ENCODE results near the gene ANAPC2. TPM values are rescaled to one million over a fixed set of nuclear protein-coding genes. Genes with fewer than 3 reads are reported as not detected.
A peak's percentile ranks its signal among the peaks of the same experiment; 100 is the strongest.

The ANAPC2 gene
- polyA plus RNA-seq, 2 of the 4 experiments (the other 2 are of a cell fraction): 17.5 to 40.7 TPM

DNA sequence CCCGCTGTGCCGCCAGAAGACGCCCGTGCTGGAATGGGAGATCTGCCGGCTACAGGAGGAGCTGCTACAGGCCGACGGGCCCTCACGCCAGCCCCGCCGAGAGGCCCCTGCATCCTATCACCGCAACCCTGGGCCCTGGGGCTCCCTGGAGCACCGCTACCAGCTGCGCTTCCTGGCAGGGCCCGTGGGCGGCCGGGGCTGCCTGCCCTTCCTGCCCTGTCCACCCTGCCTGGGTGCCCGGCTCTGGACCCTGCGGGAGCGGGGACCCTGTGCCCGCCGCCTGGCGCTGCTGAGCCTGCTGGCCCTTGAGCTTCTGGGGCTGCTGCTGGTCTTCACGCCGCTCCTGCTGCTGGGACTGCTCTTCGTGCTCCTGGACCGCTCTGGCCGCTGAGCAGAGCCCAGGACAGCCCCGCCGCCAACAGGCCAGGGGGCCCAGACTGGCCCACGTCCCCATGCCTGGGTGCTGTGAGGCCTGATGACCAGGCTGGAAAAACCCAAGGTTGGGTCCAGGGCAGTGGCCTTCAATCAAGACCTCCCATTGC, 29.9 kb upstream of the ANAPC2 start:
- CTCF ChIA-PET: interaction anchor here (0.6 to 9.9 kb wide), 8 partner anchors 9 to 86 kb away, joined by 3 to 71 read pairs (median 6); partner anchors contain the start of genes RNF224, STPG3 and TUBB4B
- H3K4me1 ChIP-seq: peaks cover 39% of the 10 kb centered on the region
- H3K4me2 ChIP-seq: peak overlapping the region; percentile 48
- POLR2A ChIA-PET: interaction anchor here (0.8 to 1.6 kb wide), 5 partner anchors 9 to 29 kb away, joined by 4 to 15 read pairs (median 6); partner anchors contain the start of gene TUBB4B
- no peak for FAIRE-seq
- peak in 1 of 2 experiments; percentile 1; a peak in 2 of 6 replicates for ATAC-seq
- no peak overlapping the region for H3K4me3 ChIP-seq
- no peaks in the 10 kb centered on the region for H3K9me3 ChIP-seq
- TF ChIP-seq, protein P1, sequence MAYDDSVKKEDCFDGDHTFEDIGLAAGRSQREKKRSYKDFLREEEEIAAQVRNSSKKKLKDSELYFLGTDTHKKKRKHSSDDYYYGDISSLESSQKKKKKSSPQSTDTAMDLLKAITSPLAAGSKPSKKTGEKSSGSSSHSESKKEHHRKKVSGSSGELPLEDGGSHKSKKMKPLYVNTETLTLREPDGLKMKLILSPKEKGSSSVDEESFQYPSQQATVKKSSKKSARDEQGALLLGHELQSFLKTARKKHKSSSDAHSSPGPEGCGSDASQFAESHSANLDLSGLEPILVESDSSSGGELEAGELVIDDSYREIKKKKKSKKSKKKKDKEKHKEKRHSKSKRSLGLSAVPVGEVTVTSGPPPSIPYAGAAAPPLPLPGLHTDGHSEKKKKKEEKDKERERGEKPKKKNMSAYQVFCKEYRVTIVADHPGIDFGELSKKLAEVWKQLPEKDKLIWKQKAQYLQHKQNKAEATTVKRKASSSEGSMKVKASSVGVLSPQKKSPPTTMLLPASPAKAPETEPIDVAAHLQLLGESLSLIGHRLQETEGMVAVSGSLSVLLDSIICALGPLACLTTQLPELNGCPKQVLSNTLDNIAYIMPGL (CRISPR knock-in tag; IDR thresholded peaks at IDR 0.05; ENCODE audit: borderline replicate concordance): no peak
- TF ChIP-seq NFE2L2 (conservative IDR thresholded peaks at IDR 0.05; ENCODE audit: low read length) (no peak), MAFK (IDR thresholded peaks at IDR 0.05; ENCODE audit: partially characterized antibody) (no peak), JUNB (IDR thresholded peaks at IDR 0.05) (no peak), NPAS2 (CRISPR knock-in tag; IDR thresholded peaks at IDR 0.05; ENCODE audit: borderline replicate concordance) (no peak), POLR2AphosphoS2 (conservative IDR thresholded peaks at IDR 0.05; ENCODE audit: low read length) (no peak), JUN (IDR thresholded peaks at IDR 0.05) (no peak), RAD21 (conservative IDR thresholded peaks at IDR 0.05 in 1 of 2, IDR thresholded peaks at IDR 0.05 in 1 of 2) (no peak), RFX5 (IDR thresholded peaks at IDR 0.05) (no peak), BHLHE40 (IDR thresholded peaks at IDR 0.05; ENCODE audit: low read depth, low read length) (no peak), EHMT2 (IDR thresholded peaks at IDR 0.05; ENCODE audit: low read depth) (no peak), CEBPB (IDR thresholded peaks at IDR 0.05) (no peak), FOXS1 (CRISPR knock-in tag; IDR thresholded peaks at IDR 0.05) (no peak)
- TF ChIP-seq, protein P2, sequence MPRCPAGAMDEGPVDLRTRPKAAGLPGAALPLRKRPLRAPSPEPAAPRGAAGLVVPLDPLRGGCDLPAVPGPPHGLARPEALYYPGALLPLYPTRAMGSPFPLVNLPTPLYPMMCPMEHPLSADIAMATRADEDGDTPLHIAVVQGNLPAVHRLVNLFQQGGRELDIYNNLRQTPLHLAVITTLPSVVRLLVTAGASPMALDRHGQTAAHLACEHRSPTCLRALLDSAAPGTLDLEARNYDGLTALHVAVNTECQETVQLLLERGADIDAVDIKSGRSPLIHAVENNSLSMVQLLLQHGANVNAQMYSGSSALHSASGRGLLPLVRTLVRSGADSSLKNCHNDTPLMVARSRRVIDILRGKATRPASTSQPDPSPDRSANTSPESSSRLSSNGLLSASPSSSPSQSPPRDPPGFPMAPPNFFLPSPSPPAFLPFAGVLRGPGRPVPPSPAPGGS (IDR thresholded peaks at IDR 0.05): no peak
- TF ChIP-seq, protein P3, sequence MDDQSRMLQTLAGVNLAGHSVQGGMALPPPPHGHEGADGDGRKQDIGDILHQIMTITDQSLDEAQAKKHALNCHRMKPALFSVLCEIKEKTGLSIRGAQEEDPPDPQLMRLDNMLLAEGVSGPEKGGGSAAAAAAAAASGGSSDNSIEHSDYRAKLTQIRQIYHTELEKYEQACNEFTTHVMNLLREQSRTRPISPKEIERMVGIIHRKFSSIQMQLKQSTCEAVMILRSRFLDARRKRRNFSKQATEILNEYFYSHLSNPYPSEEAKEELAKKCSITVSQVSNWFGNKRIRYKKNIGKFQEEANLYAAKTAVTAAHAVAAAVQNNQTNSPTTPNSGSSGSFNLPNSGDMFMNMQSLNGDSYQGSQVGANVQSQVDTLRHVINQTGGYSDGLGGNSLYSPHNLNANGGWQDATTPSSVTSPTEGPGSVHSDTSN (IDR thresholded peaks at IDR 0.05): no peak
- TF ChIP-seq, protein P4, sequence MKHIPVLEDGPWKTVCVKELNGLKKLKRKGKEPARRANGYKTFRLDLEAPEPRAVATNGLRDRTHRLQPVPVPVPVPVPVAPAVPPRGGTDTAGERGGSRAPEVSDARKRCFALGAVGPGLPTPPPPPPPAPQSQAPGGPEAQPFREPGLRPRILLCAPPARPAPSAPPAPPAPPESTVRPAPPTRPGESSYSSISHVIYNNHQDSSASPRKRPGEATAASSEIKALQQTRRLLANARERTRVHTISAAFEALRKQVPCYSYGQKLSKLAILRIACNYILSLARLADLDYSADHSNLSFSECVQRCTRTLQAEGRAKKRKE (CRISPR knock-in tag; IDR thresholded peaks at IDR 0.05; ENCODE audit: low read depth): no peak
- WGBS (ENCODE audit: missing lambda C conversion rate): 97% methylated on average over 14 of the region's 30 CpGs
- no peak for DNase-seq (ENCODE audit: low read depth in 1 of 2, low spot score in 1 of 2)
- H3K27ac ChIP-seq: peak overlapping the region; percentile 47 to 76; a peak in 4 of 6 replicates

DNA sequence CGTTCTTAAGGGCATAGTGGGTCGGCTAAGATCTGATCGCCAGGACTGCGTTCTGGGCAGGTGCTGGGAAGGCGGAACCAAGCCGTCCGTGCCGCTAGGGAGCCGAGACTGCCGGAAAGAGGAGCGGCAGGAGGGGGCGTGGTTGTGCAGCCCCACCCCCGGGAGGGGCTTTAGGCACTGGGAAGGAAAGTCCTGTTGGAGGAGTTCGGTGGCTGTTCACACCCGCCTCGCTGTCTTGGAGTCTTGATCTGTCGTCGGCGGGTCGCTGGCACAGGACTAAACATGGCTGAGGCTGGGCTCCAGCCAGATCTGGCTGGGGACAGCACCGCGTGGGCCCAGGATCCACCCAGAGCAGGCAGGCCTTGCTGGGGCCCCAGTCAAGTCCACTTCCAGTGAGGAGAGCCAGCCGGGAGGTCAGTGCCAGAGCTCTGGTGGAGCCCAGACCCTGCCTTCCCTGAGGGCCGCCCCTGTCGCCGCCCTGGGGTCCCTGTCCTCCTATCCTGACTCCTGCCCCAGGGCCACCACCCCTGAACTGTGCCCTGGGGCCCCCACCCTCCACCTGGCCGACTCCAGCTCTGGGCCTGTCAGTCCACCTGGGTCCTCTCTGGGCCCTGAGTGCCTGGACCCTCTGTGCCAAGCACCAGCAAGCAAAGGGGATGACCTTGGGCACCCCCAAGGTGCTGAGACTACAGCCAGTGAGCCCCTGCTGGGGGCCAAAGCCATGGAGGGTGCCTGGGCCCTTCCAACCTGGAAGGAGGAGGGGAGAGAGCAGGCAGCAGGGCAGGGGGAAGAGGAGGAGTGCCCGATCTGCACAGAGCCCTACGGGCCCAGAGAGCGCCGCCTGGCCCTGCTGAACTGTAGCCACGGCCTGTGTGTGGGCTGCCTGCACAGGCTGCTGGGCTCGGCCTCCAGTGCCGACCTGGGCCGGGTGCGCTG, 29.2 kb upstream of the ANAPC2 start:
- no peak for FAIRE-seq
- TF ChIP-seq, protein P5, sequence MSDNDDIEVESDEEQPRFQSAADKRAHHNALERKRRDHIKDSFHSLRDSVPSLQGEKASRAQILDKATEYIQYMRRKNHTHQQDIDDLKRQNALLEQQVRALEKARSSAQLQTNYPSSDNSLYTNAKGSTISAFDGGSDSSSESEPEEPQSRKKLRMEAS (IDR thresholded peaks at IDR 0.05): no peak
- CTCF ChIA-PET: interaction anchor here (0.8 to 9.9 kb wide), 9 partner anchors 9 to 85 kb away, joined by 3 to 71 read pairs (median 4); partner anchors contain the start of genes RNF224, SSNA1 and TUBB4B

More for the DNA sequence above, 29.2 kb upstream of the ANAPC2 start:
- POLR2A ChIA-PET: interaction anchor here (1.1 kb wide), 1 partner anchor 17 kb away, joined by 3 read pairs; the partner anchor contains the start of gene TPRN
- Histone ChIP-seq H3K9me3 (no peaks in the 10 kb centered on the region), H3K27ac (peak overlapping the region in 1 of 2 experiments; percentile 76; a peak in 3 of 6 replicates), H3K4me1 (peaks cover 33% of the 10 kb centered on the region), H3K4me3 (no peak overlapping the region), H3K4me2 (no peak overlapping the region)
- WGBS (ENCODE audit: missing lambda C conversion rate): 62% methylated on average over 31 of the region's 36 CpGs
- peak in 1 of 2 experiments; percentile 14; a peak in 3 of 6 replicates for ATAC-seq
- no peak for DNase-seq (ENCODE audit: low read depth in 1 of 2, low spot score in 1 of 2)
